ENCODE data around the gene OR10P1. TPM values are rescaled to one million over a fixed set of nuclear protein-coding genes. Genes with fewer than 3 reads are reported as not detected.
"Not testable (repeated sequence)": the region's sequence is repeated elsewhere in the genome, so short reads cannot be mapped to it uniquely, and the experiment has no call there.

The OR10P1 gene
- total RNA-seq: not detected in 2 replicates
- not detected in 2 replicates for polyA plus RNA-seq

- peaks cover 16% of the 10 kb centered on the region for H3K27me3 ChIP-seq
- no peak for DNase-seq (ENCODE audit: low read depth in 1 of 2, low spot score in 1 of 2)
- no peak for TF ChIP-seq CTCF (IDR thresholded peaks at IDR 0.05; ENCODE audit: low read depth, low read length)
- H3K4me1 ChIP-seq (ENCODE audit: low read depth): peaks cover 6% of the 10 kb centered on the region
- no peaks in the 10 kb centered on the region for H3K9me3 ChIP-seq (ENCODE audit: low read depth)
- H3K4me3 ChIP-seq: no peak within 1 kb of the TSS
- H3K36me3 ChIP-seq: no peaks in the 10 kb centered on the region
- H3K27ac ChIP-seq: no peak within 1 kb of the TSS
Observed at GRCh38 chr12:55636853-55637252, at the start of gene OR10P1. Gene OR10P1 (plus strand): TSS chr12:55636892. CDS start chr12:55636892, 0 bp downstream.

DNA sequence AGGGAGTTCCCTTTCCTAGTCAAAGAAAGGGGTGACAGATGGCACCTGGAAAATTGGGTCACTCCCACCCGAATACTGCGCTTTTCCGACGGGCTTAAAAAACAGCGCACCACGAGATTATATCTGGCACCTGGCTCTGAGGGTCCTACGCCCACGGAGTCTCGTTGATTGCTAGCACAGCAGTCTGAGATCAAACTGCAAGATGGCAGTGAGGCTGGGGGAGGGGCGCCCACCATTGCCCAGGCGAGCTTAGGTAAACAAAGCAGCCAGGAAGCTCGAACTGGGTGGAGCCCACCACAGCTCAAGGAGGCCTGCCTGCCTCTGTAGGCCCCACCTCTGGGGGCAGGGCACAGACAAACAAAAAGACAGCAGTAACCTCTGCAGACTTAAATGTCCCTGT is 46.5 kb upstream of the OR10P1 start:
- H3K9me3 ChIP-seq (ENCODE audit: low read depth); H3K36me3 ChIP-seq; DNase-seq (ENCODE audit: low read depth in 1 of 2, low spot score in 1 of 2); H3K4me3 ChIP-seq; H3K27me3 ChIP-seq; H3K27ac ChIP-seq; H3K4me1 ChIP-seq (ENCODE audit: low read depth): not testable (repeated sequence)

GRCh38 chr12:55607821-55608594 is 28.7 kb upstream of the OR10P1 start:
- no peaks in the 10 kb centered on the region for H3K27me3 ChIP-seq
- no peak for TF ChIP-seq CTCF (IDR thresholded peaks at IDR 0.05; ENCODE audit: low read depth, low read length)
- no peak overlapping the region for H3K4me3 ChIP-seq
- H3K36me3 ChIP-seq: no peaks in the 10 kb centered on the region
- DNase-seq (ENCODE audit: low read depth in 1 of 2, low spot score in 1 of 2): no peak
- no peak overlapping the region for H3K27ac ChIP-seq
- no peaks in the 10 kb centered on the region for H3K4me1 ChIP-seq (ENCODE audit: low read depth)
- no peaks in the 10 kb centered on the region for H3K9me3 ChIP-seq (ENCODE audit: low read depth)

GRCh38 chr12:55610598-55610997 is 26.1 kb upstream of the OR10P1 start:
- no peak overlapping the region for H3K27ac ChIP-seq
- TF ChIP-seq CTCF (IDR thresholded peaks at IDR 0.05; ENCODE audit: low read depth, low read length): no peak
- DNase-seq (ENCODE audit: low read depth in 1 of 2, low spot score in 1 of 2): no peak
- H3K36me3 ChIP-seq: no peaks in the 10 kb centered on the region
- H3K27me3 ChIP-seq: no peaks in the 10 kb centered on the region
- H3K4me1 ChIP-seq (ENCODE audit: low read depth): no peaks in the 10 kb centered on the region
- no peak overlapping the region for H3K4me3 ChIP-seq
- H3K9me3 ChIP-seq (ENCODE audit: low read depth): no peaks in the 10 kb centered on the region

- TF ChIP-seq CTCF (IDR thresholded peaks at IDR 0.05; ENCODE audit: low read depth, low read length): no peak
- Histone ChIP-seq H3K27me3 (no peaks in the 10 kb centered on the region), H3K4me3 (no peak overlapping the region)
Observed at GRCh38 chr12:55612646-55613045, 24.0 kb upstream of the OR10P1 start.

DNA sequence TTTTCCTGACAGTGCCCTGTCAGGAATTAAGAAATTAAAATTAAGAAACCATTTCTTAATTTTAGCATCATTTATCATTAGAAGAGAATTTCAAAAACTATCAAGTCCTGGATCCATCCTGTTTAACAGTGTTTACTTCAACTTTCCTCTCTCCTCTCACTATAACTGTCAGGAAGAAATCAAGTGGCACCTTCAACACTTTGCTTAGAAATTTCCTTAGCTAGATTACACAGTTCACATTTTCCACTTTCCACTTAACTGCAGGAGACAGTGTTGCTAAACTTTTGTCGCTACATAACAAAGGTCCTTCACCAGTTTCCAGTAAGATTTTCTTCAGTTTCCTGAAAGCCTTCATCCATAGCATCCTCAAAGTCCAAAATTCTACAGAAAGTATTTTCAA is 21.9 kb upstream of the OR10P1 start:
- Histone ChIP-seq H3K4me3 (no peak overlapping the region), H3K27me3 (no peaks in the 10 kb centered on the region)
- TF ChIP-seq CTCF (IDR thresholded peaks at IDR 0.05; ENCODE audit: low read depth, low read length): no peak

More at GRCh38 chr12:55612646-55613045, 24.0 kb upstream of the OR10P1 start:
- H3K27ac ChIP-seq: no peak overlapping the region
- H3K36me3 ChIP-seq: no peaks in the 10 kb centered on the region
- no peak for DNase-seq (ENCODE audit: low read depth in 1 of 2, low spot score in 1 of 2)
- no peaks in the 10 kb centered on the region for H3K9me3 ChIP-seq (ENCODE audit: low read depth)
- no peaks in the 10 kb centered on the region for H3K4me1 ChIP-seq (ENCODE audit: low read depth)

More for the DNA sequence above, 21.9 kb upstream of the OR10P1 start:
- no peaks in the 10 kb centered on the region for H3K36me3 ChIP-seq
- no peak for DNase-seq (ENCODE audit: low read depth in 1 of 2, low spot score in 1 of 2)
- H3K27ac ChIP-seq: no peak overlapping the region
- H3K9me3 ChIP-seq (ENCODE audit: low read depth): no peaks in the 10 kb centered on the region
- no peaks in the 10 kb centered on the region for H3K4me1 ChIP-seq (ENCODE audit: low read depth)
